ENCODE results near the gene SPNS2.

The SPNS2 gene

GRCh38 chr17:4504188-4504587, 5.5 kb downstream of the SPNS2 start:
- DNase-seq, result no peak

DNA sequence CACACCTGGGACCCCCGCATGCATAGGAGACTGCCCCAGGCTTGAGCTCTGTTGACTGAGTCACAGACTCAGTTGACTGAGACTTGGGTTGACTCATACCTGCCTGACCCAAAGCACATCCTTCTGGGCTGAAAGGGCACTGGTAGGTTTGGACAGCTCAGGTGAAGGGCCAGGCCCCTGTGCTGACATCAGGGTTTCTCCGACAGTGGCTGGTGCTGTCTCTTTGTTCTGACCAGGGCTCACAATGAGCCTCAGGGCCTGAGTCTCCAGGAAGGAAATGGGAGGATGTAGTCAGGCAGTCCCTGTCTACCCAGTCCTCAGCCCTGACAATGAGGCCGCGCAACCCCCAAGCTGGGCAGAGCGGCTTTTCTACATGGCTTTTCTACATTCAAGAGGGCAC, 6.5 kb downstream of the SPNS2 start:
- DNase-seq, result no peak

- no peak for DNase-seq
These were observed 7.6 kb downstream of the SPNS2 start for GRCh38 chr17:4506175-4506813.

- DNase-seq, result no peak
These were observed 8.2 kb downstream of the SPNS2 start for GRCh38 chr17:4506892-4507291.

DNA sequence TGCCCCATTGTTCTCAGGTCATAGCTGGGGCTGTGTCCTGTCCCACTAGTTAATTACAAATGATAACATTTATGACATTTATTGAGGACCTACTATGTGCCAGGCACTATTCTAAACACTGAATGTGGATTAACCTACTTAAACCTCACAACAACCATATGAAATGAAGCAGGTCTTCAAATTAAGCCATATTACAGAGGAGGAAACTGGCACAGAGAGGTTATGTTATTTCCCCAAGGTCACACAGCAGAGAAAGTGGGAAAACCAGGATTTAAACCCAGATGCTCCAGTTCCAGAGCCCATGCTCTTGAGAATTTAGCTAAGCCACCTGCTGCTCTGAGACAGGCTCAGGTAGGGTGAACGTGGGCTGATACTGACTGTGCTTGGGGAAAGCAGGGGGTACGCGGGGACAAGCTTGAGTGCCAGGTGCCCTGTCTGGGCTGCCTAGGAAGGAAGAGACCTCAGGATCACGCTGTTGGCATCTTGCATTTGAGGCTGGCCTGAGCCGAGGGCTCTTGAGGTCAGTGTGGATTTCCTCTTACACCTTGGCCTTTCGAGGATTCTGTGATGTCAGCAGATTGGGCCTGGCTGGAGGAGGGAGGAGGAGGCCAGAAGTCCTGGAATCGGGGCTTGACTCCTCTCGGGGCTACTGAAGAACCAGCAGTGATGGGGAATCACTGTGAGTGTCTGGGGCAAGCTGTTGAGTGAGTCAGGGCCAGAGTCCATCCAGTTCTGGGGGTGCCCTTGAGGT, 8.9 kb downstream of the SPNS2 start:
- no peak for DNase-seq

DNA sequence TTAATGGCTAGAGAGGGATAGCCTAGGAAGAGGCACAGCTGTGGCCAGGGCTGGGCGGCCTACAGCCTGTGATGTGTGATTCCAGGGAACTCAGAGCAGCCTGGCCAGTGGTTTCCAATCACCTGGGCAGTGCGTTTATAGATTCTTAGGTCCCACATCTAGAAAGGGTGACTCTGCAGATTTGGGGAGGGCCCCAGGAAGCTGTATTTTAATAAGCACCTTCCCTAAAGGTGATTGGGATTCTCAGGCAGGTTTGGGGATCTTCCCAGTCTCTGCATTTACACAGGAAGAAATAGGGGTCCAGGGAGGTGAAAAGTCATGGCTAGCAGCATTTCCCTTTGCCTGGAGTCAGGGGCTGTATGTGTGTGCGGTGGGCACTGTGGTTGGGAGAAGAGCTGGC, 9.5 kb downstream of the SPNS2 start:
- DNase-seq, result no peak

GRCh38 chr17:4509401-4509800, 10.7 kb downstream of the SPNS2 start:
- no peak for DNase-seq

GRCh38 chr17:4509923-4510617, 11.4 kb downstream of the SPNS2 start:
- DNase-seq, result no peak

- DNase-seq, result no peak
These were observed 11.9 kb downstream of the SPNS2 start for GRCh38 chr17:4510618-4510941.

GRCh38 chr17:4511199-4511932, 12.7 kb downstream of the SPNS2 start:
- no peak for DNase-seq

- DNase-seq, result no peak
These were observed 13.8 kb downstream of the SPNS2 start for GRCh38 chr17:4512156-4513112.

- no peak for DNase-seq
These were observed 14.7 kb downstream of the SPNS2 start for GRCh38 chr17:4513113-4514032.

GRCh38 chr17:4514206-4514605, 15.5 kb downstream of the SPNS2 start:
- DNase-seq, result no peak

DNA sequence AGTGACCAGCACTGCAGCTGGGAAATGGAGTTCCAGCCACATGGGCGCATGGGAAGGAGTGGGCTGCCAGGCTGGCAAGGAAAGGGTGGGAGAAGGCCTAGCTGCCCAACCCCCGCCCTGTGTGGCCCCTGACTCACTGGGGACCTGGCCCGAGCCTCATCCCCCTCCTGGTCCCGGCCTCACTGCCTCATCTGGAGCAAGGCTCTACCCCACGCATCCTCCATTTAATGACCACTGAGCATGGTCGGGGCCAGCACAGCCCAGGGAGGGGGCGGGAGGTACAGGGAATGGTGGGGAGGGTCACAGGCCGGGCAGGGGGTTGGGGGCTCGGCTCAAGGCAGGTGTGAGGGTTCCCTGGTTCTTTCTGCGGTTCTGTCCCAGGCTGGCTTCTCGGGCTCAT, 16.1 kb downstream of the SPNS2 start:
- no peak for DNase-seq

- no peak for DNase-seq
These were observed 16.8 kb downstream of the SPNS2 start for GRCh38 chr17:4515501-4515900.

GRCh38 chr17:4516735-4517134, 18.1 kb downstream of the SPNS2 start:
- no peak for DNase-seq

DNA sequence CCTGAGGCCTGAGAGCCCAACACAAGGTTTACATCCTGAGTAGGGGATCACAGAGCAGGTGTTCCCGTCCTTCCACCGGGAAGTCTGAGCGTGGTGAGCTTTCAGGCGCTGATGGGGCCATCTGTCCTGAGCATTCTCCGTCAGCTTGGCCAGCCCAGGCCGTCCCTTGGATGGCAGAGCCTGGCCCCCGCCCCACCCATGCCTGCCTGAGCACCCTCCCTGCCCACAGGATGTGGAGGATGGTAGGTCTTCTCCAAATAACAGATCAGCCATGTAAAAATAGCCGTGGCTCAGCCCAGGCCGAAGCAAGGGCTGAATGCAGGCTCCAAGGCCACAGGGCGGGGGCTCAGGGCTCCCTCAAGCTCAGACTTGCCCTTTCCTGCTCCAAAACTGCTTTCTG, 20.2 kb downstream of the SPNS2 start:
- DNase-seq, result no peak

DNA sequence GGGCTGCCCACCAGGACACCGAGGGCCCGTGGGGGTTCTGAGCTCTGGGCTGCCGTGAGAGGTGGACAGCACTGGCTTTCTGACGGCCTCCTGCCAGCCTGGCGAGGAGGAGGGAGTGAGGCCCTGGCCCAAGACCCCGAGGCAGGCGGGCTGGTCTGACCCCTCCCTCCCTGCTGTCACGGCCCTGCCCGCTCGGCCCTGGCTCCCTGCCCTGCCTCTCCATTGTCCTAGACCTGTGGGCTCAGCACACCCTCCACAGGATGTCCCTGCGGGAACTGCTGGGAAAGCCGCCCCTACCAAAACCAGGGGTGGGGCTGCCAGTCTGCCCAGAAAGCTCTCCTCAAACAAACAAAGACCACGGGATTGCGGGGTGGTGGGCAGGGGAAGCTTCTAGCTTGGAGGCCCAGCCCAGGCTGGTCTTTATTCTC, 20.7 kb downstream of the SPNS2 start:
- no peak for DNase-seq

GRCh38 chr17:4520060-4520893, 21.6 kb downstream of the SPNS2 start:
- DNase-seq, result no peak

GRCh38 chr17:4520894-4521600, 22.4 kb downstream of the SPNS2 start:
- DNase-seq, result no peak

All from stimulated activated CD4-positive, alpha-beta T cell treated with anti-CD3 and anti-CD28 coated beads, Interleukin-1b, Interleukin-23, amount 100 ng/mL, for 48 hours (primary cell).